HG03097 (cell line): ENCODE results near the gene GGNBP2.

Source experiments
- ATAC-seq: cut with Tn5 transposase; IDR thresholded peaks from one replicate; pipeline ENCODE4 v1.9.1; 2021; ENCODE audit not compliant: unreplicated experiment, low FRiP score

GGNBP2 gene

GRCh38 chr17:36547776-36548175 lies 3.1 kb downstream of the GGNBP2 start:
- no peak for ATAC-seq

GRCh38 chr17:36550491-36551417 lies 6.0 kb downstream of the GGNBP2 start:
- no peak for ATAC-seq

- ATAC-seq = no peak
Measured at GRCh38 chr17:36553459-36553858, 8.7 kb downstream of the GGNBP2 start.

- ATAC-seq = no peak
Measured at GRCh38 chr17:36566081-36566480, 21.4 kb downstream of the GGNBP2 start.

GRCh38 chr17:36575028-36575427 lies 30.3 kb downstream of the GGNBP2 start:
- no peak for ATAC-seq

GRCh38 chr17:36576793-36577192 lies 32.1 kb downstream of the GGNBP2 start:
- no peak for ATAC-seq

GRCh38 chr17:36578671-36579070 lies 34.0 kb downstream of the GGNBP2 start:
- ATAC-seq = no peak

- no peak for ATAC-seq
Measured at GRCh38 chr17:36583787-36584186, 39.1 kb downstream of the GGNBP2 start.

GRCh38 chr17:36586138-36586537 lies 41.4 kb downstream of the GGNBP2 start:
- no peak for ATAC-seq

GRCh38 chr17:36590082-36590481 lies 45.4 kb downstream of the GGNBP2 start:
- ATAC-seq = no peak

- no peak for ATAC-seq
Measured at GRCh38 chr17:36591434-36592315, 47.0 kb downstream of the GGNBP2 start, which contains the start of gene DHRS11. DHRS11 (plus strand) TSS chr17:36591879; CDS start chr17:36592010, 131 bp downstream.

GRCh38 chr17:36592316-36592715 lies 47.6 kb downstream of the GGNBP2 start:
- no peak for ATAC-seq

GRCh38 chr17:36592716-36593321 lies 48.1 kb downstream of the GGNBP2 start:
- ATAC-seq = no peak

GRCh38 chr17:36593656-36594316 lies 49.1 kb downstream of the GGNBP2 start:
- ATAC-seq = no peak

- ATAC-seq = no peak
Measured at GRCh38 chr17:36594626-36595401, 50.1 kb downstream of the GGNBP2 start.

GRCh38 chr17:36597226-36597625 lies 52.5 kb downstream of the GGNBP2 start:
- no peak for ATAC-seq

GRCh38 chr17:36597866-36598777 lies 53.4 kb downstream of the GGNBP2 start:
- no peak for ATAC-seq

GRCh38 chr17:36598951-36599401 lies 54.3 kb downstream of the GGNBP2 start:
- ATAC-seq = no peak
